GM12878 (cell line): ENCODE data around the gene NBEA. TPM values are rescaled to one million over a fixed set of nuclear protein-coding genes. Genes with fewer than 3 reads are reported as not detected.

Experiments used
- ATAC-seq: fragments of 200-7000 bp; cut with Tn5 transposase; 3 replicates; pipeline ENCODE4 v1.9.1; 2020; ENCODE audit warnings: mild to moderate bottlenecking, moderate library complexity
- BruUV-seq: library from RNA; stranded (reverse); fragments of 400-500 nt; replicated peaks from 2 replicates; lab custom pipeline; 2021; lab: Mats Ljungman, UMichigan
- CTCF ChIA-PET: fragments of 300-600 bp; sonication (Branson Sonifier 250); formaldehyde crosslinking; extraction: SDS; loops from one replicate; lab custom pipeline; 2021; ENCODE audit warnings: inconsistent platforms; lab: Yijun Ruan, JAX
- POLR2A ChIA-PET: fragments of 350-600 bp; formaldehyde crosslinking; extraction: SDS; loops from one replicate; lab custom pipeline; 2021; ENCODE audit warnings: inconsistent platforms; lab: Charles Lee
- RAD21 ChIA-PET: fragments of 300-600 bp; sonication (Branson Sonifier 250); formaldehyde crosslinking; loops from one replicate; lab custom pipeline; 2023; ENCODE audit warnings: antibody characterized with exemption; ENCODE audit not compliant: unreplicated experiment; lab: Charles Lee
- SMC1A ChIA-PET: fragments of 300-600 bp; sonication (Branson Sonifier 250); formaldehyde crosslinking; loops from one replicate; lab custom pipeline; 2023; ENCODE audit not compliant: unreplicated experiment, uncharacterized antibody; lab: Charles Lee
- DNase-seq: peaks from one replicate; pipeline ENCODE4 v3.0.0-alpha.2; 2011; ENCODE audit warnings: low read depth, low spot score
- FAIRE-seq: peaks from 3 replicates; lab custom pipeline; 2011; peaks lifted over from hg19 to GRCh38; lab: Jason Lieb, UNC
- H2AFZ ChIP-seq: 2 replicates; pipeline ENCODE4 v1.6.0; 2011; ENCODE audit warnings: low read depth, low read length, control low read depth; ENCODE audit not compliant: control insufficient read depth
- H3K27ac ChIP-seq: 2 replicates; pipeline ENCODE4 v1.5.1; 2011; ENCODE audit warnings: control low read depth; ENCODE audit not compliant: control insufficient read depth, insufficient read depth
- H3K27me3 ChIP-seq, 2 experiments: replicated peaks in 1 of 2; 2 replicates each; pipeline versions ENCODE4 v1.6.0 to v1.6.1; 2011; ENCODE audit warnings: low read length in 1 of 2; ENCODE audit not compliant: control insufficient read depth in 2 of 2, insufficient read depth in 2 of 2
- H3K36me3 ChIP-seq, 2 experiments: 2 replicates each; pipeline ENCODE4 v1.5.1; 2011; ENCODE audit warnings: low read length in 1 of 2; ENCODE audit not compliant: control insufficient read depth in 2 of 2, insufficient read depth in 2 of 2
- H3K4me1 ChIP-seq: 2 replicates; pipeline ENCODE4 v1.6.1; 2011; ENCODE audit warnings: mild to moderate bottlenecking, low read length, moderate library complexity, mixed read lengths; ENCODE audit not compliant: control insufficient read depth, insufficient read depth
- H3K4me2 ChIP-seq: 2 replicates; pipeline ENCODE4 v1.6.0; 2011; ENCODE audit warnings: control low read depth; ENCODE audit not compliant: control insufficient read depth, insufficient read depth
- H3K4me3 ChIP-seq: fragments of 200-600 bp; sonication (generic); 2 replicates; pipeline ENCODE4 v1.5.1; 2016
- H3K79me2 ChIP-seq: 2 replicates; pipeline ENCODE4 v1.6.0; 2011; ENCODE audit warnings: low read length; ENCODE audit not compliant: control insufficient read depth, insufficient read depth
- H3K9ac ChIP-seq: 2 replicates; pipeline ENCODE4 v1.8.0; 2011; ENCODE audit warnings: low read length, control low read depth, mixed read lengths; ENCODE audit not compliant: control insufficient read depth, insufficient read depth
- H3K9me3 ChIP-seq: replicated peaks from 3 replicates; pipeline ENCODE4 v1.5.1; 2011; ENCODE audit warnings: mild to moderate bottlenecking, low read length; ENCODE audit not compliant: control insufficient read depth, insufficient read depth
- H4K20me1 ChIP-seq: 2 replicates; pipeline ENCODE4 v1.6.0; 2011; ENCODE audit not compliant: control insufficient read depth, insufficient read depth
- EGR1 ChIP-seq, 2 experiments: IDR thresholded peaks; 1 replicate in 1 of 2; 2 replicates in 1 of 2; pipeline ENCODE4 v1.6.1; 2011 to 2012; ENCODE audit warnings: low read depth in 2 of 2, low read length in 2 of 2, borderline replicate concordance in 1 of 2, mild to moderate bottlenecking in 1 of 2, moderate library complexity in 1 of 2
- FOS ChIP-seq: IDR thresholded peaks from 3 replicates; pipeline ENCODE4 v1.6.1; 2011; ENCODE audit warnings: borderline replicate concordance; ENCODE audit not compliant: insufficient read length; ENCODE audit errors: extremely low read depth
- FOXM1 ChIP-seq: IDR thresholded peaks from 2 replicates; pipeline ENCODE4 v1.6.1; 2012; ENCODE audit warnings: low read depth, mild to moderate bottlenecking, inconsistent platforms, low read length, moderate library complexity
- NR2F1 ChIP-seq: fragments of 450-650 bp; conservative IDR thresholded peaks from 2 replicates; pipeline ENCODE4 v1.6.1; 2017; ENCODE audit warnings: mild to moderate bottlenecking
- SMC3 ChIP-seq: IDR thresholded peaks from 2 replicates; pipeline ENCODE4 v1.6.1; 2011; ENCODE audit warnings: low read length, improper control_type of control experiment, borderline replicate concordance
- SP1 ChIP-seq: IDR thresholded peaks from one replicate; pipeline ENCODE4 v1.6.1; 2011; ENCODE audit warnings: low read depth, low read length
- STAT1 ChIP-seq: fragments of 450-650 bp; conservative IDR thresholded peaks from 2 replicates; pipeline ENCODE4 v1.6.1; 2014; ENCODE audit warnings: antibody characterized with exemption, mild to moderate bottlenecking
- SUPT20H ChIP-seq: IDR thresholded peaks from 2 replicates; pipeline ENCODE4 v1.6.1; 2011; ENCODE audit warnings: low read depth, mild to moderate bottlenecking, low read length, moderate library complexity, borderline replicate concordance; ENCODE audit not compliant: control insufficient read depth
- ZNF384 ChIP-seq: IDR thresholded peaks from 2 replicates; pipeline ENCODE4 v1.6.1; 2012; ENCODE audit warnings: low read depth, mild to moderate bottlenecking, low read length, improper control_type of control experiment, borderline replicate concordance
- ZSCAN29 ChIP-seq: fragments of 450-650 bp; IDR thresholded peaks from 2 replicates; pipeline ENCODE4 v1.6.1; 2017; ENCODE audit warnings: mild to moderate bottlenecking, moderate library complexity
- WGBS: methylation state at CpG from one replicate; pipeline ENCODE4 v1.1.6; 2016; ENCODE audit warnings: low lambda C conversion rate; ENCODE audit not compliant: insufficient replicate concordance, insufficient coverage; ENCODE audit errors: missing lambda C conversion rate; 5-methylcytosine and 5-hydroxymethylcytosine counted together
- in situ Hi-C: fragments of 300-500 bp; cut with MboI; formaldehyde crosslinking; loops from 9 replicates; pipeline ENCODE4 v1.14.3; 2018; ENCODE audit warnings: mixed read lengths
- intact Hi-C: fragments of 100-400 bp; cut with micrococcal nuclease; formaldehyde crosslinking; loops from one replicate; pipeline ENCODE4 v1.14.2; 2022; ENCODE audit not compliant: unreplicated experiment
- polyA plus RNA-seq, 11 experiments: library from polyadenylated mRNA; depleted of rRNA in 4 of 11; unstranded in 6 of 11; stranded (reverse) in 5 of 11; fragments of >200 nt; fragmentation: Nextera tagmentation in 4 of 11; fragmentation: Illumina TruSeq in 1 of 11; extraction: Ambion mirVana in 4 of 11; extraction: Trizol in 1 of 11; gene quantifications; 1 replicate in 1 of 11; 2 replicates in 10 of 11; pipeline versions ENCODE4 v1.2.1 to v1.2.3, GENCODE V29; 2011 to 2016; ENCODE audit warnings: inconsistent platforms in 2 of 11, missing spikeins in 2 of 11, low read depth in 1 of 11
- total RNA-seq, 4 experiments: library from RNA; depleted of rRNA in 3 of 4; stranded (reverse); fragments of >200 nt in 3 of 4; fragmentation: Illumina TruSeq in 1 of 4; extraction: Trizol in 1 of 4; gene quantifications; 2 replicates each; pipeline versions ENCODE4 v1.2.1 to v1.2.3, GENCODE V29; 2013 to 2021
- TF ChIP-seq, protein P1 (sequence below): fragments of 450-650 bp; formaldehyde crosslinking; IDR thresholded peaks from 2 replicates; pipeline ENCODE4 v1.4.0; 2022; ENCODE audit warnings: mild to moderate bottlenecking, moderate library complexity

The NBEA gene
- total and polyA plus RNA-seq, 10 of the 15 experiments (the other 5 are each of a cell fraction or from before 2014, with no cell fraction given), result 0.23 to 3.6 (median 0.55) TPM

DNA sequence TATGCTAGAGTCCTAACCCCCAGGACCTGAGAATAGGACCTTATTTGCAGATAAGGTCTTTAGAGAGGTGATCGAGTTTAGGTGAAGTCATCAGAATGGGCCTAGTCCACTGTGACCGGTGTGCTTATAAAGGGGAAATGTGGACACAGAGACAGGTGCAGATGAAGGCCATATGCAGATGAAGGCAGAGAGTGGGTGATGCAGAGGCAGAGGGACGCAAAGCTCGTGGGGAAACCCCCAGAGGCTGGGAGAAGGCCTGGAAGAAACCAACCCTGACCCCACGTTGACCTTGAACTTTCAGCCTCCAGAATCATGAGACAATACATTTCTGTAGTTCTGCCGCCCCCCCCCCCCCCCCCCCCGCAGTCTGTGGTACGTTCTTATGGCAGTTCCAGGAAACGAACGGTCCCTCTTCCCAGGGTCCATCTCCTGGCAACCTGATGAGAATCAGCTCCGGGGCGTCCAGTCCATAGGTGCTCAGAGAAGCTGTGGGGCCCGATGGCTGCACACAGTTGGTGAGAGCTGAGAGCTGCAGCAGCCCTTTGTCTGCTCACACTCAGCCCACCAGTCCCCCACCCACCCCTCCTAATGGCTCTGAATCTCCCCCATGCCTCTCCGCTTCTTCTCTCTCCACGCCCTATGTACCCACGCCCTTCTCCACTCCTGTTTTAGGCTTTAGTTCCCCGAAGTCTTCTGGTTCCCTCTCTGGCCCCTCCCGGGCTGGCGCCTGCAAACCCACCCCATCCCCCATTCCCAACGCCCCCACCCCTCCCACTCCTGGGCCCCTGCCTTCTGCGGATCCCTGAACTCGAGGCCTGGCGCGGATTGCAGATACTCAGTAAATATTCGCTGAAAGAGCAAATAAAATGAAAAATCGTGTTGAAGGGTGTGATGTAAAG lies 752.7 kb downstream of the NBEA start:
- Histone ChIP-seq H3K79me2 (no peaks in the 10 kb centered on the region), H3K4me1 (no peaks in the 10 kb centered on the region), H2AFZ (no peak overlapping the region), H3K27ac (no peak overlapping the region), H3K27me3 (no peaks in the 10 kb centered on the region), H4K20me1 (no peaks in the 10 kb centered on the region), H3K9ac (no peak overlapping the region), H3K9me3 (no peaks in the 10 kb centered on the region), H3K36me3 (no peaks in the 10 kb centered on the region), H3K4me3 (no peak overlapping the region), H3K4me2 (no peak overlapping the region)
- 0 out of 2 replicates have a peak, but pooled peaks have one; percentile 25 for TF ChIP-seq NR2F1
- TF ChIP-seq, protein P1, sequence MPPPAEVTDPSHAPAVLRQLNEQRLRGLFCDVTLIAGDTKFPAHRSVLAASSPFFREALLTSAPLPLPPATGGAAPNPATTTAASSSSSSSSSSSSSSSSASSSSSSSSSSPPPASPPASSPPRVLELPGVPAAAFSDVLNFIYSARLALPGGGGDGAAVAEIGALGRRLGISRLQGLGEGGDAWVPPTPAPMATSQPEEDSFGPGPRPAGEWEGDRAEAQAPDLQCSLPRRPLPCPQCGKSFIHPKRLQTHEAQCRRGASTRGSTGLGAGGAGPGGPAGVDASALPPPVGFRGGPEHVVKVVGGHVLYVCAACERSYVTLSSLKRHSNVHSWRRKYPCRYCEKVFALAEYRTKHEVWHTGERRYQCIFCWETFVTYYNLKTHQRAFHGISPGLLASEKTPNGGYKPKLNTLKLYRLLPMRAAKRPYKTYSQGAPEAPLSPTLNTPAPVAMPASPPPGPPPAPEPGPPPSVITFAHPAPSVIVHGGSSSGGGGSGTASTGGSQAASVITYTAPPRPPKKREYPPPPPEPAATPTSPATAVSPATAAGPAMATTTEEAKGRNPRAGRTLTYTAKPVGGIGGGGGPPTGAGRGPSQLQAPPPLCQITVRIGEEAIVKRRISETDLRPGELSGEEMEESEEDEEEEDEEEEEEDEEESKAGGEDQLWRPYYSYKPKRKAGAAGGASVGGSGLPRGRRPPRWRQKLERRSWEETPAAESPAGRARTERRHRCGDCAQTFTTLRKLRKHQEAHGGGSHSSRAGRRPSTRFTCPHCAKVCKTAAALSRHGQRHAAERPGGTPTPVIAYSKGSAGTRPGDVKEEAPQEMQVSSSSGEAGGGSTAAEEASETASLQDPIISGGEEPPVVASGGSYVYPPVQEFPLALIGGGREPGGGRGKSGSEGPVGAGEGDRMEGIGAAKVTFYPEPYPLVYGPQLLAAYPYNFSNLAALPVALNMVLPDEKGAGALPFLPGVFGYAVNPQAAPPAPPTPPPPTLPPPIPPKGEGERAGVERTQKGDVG (CRISPR knock-in tag), result no peak
- ATAC-seq (no peak), FAIRE-seq (no peak), DNase-seq (no peak)
- 46% methylated on average over 17 of the region's 26 CpGs for WGBS
- in situ Hi-C loops, result no loop called here
- ChIA-PET SMC1A (no interaction called here), CTCF (no interaction called here), RAD21 (no interaction called here), POLR2A (no interaction called here)
- no TSS peak for BruUV-seq
- intact Hi-C loops, result no loop called here

DNA sequence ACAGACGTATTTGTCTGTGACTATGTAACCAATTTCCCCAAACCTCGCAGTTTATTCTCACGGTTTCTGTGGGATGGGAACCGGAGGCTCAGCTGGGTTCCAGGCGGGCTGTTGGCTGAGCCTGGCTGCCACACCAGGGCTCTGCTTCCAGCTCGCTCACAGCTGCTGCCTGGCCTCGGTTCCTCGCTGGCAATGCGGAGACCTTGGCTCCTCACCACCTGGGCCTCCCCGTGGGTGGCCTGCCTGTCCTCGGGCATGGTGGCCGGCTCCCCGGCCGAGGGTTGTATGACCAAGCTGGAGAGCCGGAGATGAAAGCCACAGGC lies 753.3 kb downstream of the NBEA start:
- no peak overlapping the region for H3K9ac ChIP-seq
- ChIA-PET CTCF (no interaction called here), SMC1A (no interaction called here), POLR2A (no interaction called here), RAD21 (no interaction called here)
- DNase-seq, result no peak
- H3K4me3 ChIP-seq, result no peak overlapping the region
- H3K4me1 ChIP-seq, result no peaks in the 10 kb centered on the region
- H3K79me2 ChIP-seq, result no peaks in the 10 kb centered on the region
- H4K20me1 ChIP-seq, result no peaks in the 10 kb centered on the region
- in situ Hi-C loops, result no loop called here
- no peak for FAIRE-seq
- no peak for ATAC-seq
- no peaks in the 10 kb centered on the region for H3K9me3 ChIP-seq
- no TSS peak for BruUV-seq
- no peak overlapping the region for H2AFZ ChIP-seq
- 61% methylated on average over 15 of the region's 15 CpGs for WGBS
- no peaks in the 10 kb centered on the region for H3K27me3 ChIP-seq
- no peaks in the 10 kb centered on the region for H3K36me3 ChIP-seq
- H3K4me2 ChIP-seq, result no peak overlapping the region
- intact Hi-C loops, result no loop called here
- no peak overlapping the region for H3K27ac ChIP-seq
- no peak for TF ChIP-seq SUPT20H
- no peak for TF ChIP-seq FOS
- TF ChIP-seq EGR1 (IDR thresholded peaks at IDR 0.05; ENCODE audit: borderline replicate concordance in 1 of 2, low read depth in 2 of 2, low read length in 2 of 2), result no peak
- TF ChIP-seq ZNF384, result no peak
- no peak for TF ChIP-seq ZSCAN29
- no peak for TF ChIP-seq FOXM1
- no peak for TF ChIP-seq SMC3
- no peak for TF ChIP-seq STAT1
- no peak for TF ChIP-seq SP1
